Gastrocnemius medialis (tissue), 4 donors: ENCODE results near the gene RBM10. TPM values are rescaled to one million over a fixed set of nuclear protein-coding genes. Genes with fewer than 3 reads are reported as not detected.

Source experiments
- ATAC-seq, 2 donors: fragments of 150-250 bp; one replicate each; pipeline ENCODE4 v1.9.1; 2016
- DNase-seq, 2 donors: peaks; one replicate each; pipeline ENCODE4 v3.0.0-alpha.2; 2019
- H3K27ac ChIP-seq, 4 donors: fragments of 200-600 bp; sonication (generic); 1 replicate in 1 of 4; 2 replicates in 3 of 4; pipeline ENCODE4 v1.5.1; 2016 to 2018; ENCODE audit warnings: mild to moderate bottlenecking in 2 of 4, moderate library complexity in 1 of 4
- H3K27me3 ChIP-seq, 3 donors: fragments of 200-600 bp; sonication (generic) in 2 of 3; 1 replicate in 1 of 3; 2 replicates in 2 of 3; pipeline versions ENCODE4 v1.5.1 to v1.6.0; 2016 to 2019; ENCODE audit warnings: mild to moderate bottlenecking in 1 of 3, moderate library complexity in 1 of 3
- H3K36me3 ChIP-seq, 2 donors: fragments of 200-600 bp; sonication (generic) in 1 of 2; one replicate each; pipeline ENCODE4 v1.5.1; 2017 to 2018
- H3K4me1 ChIP-seq, 2 donors: fragments of 200-600 bp; sonication (generic) in 1 of 2; one replicate each; pipeline ENCODE4 v1.5.1; 2016 to 2017; ENCODE audit warnings: mild to moderate bottlenecking in 2 of 2
- H3K4me3 ChIP-seq, 4 donors: fragments of 200-600 bp; sonication (generic) in 3 of 4; 1 replicate in 1 of 4; 2 replicates in 3 of 4; pipeline ENCODE4 v1.5.1; 2016 to 2019; ENCODE audit warnings: mild to moderate bottlenecking in 2 of 4
- H3K9me3 ChIP-seq, 3 donors: fragments of 200-600 bp; sonication (generic) in 2 of 3; 1 replicate in 1 of 3; 2 replicates in 2 of 3; pipeline ENCODE4 v1.5.1; 2016 to 2019
- CTCF ChIP-seq, 5 experiments: fragments of 450-650 bp in 3 of 5; fragments of 200-600 bp in 2 of 5; sonication (generic) in 2 of 5; IDR thresholded peaks in 4 of 5; conservative IDR thresholded peaks in 1 of 5; 1 replicate in 4 of 5; 2 replicates in 1 of 5; pipeline ENCODE4 v1.5.1; 2016 to 2019; ENCODE audit warnings: antibody characterized with exemption in 5 of 5, mild to moderate bottlenecking in 3 of 5, moderate library complexity in 3 of 5
- POLR2A ChIP-seq, 2 donors: fragments of 450-650 bp; IDR thresholded peaks; one replicate each; pipeline ENCODE4 v1.6.1; 2017; ENCODE audit warnings: antibody characterized with exemption in 2 of 2, mild to moderate bottlenecking in 2 of 2, moderate library complexity in 2 of 2
- in situ Hi-C, 4 donors: fragments of 200-750 bp; cut with MboI; loops; one replicate each; pipeline versions ENCODE4 v1.15.0 to v1.8.0; 2017; ENCODE audit warnings: low sequenced_read_pairs in 4 of 4
- intact Hi-C: fragments of 100-400 bp; cut with DNase I; formaldehyde crosslinking; loops from one replicate; pipeline ENCODE4 v1.15.1; 2023; ENCODE audit warnings: low total_unique reads
- total RNA-seq, 4 donors: library from RNA; depleted of rRNA; stranded (reverse); fragments of >200 nt; gene quantifications; one replicate each; pipeline versions ENCODE4 v1.1.0 to v1.2.3, GENCODE V29; 2016

RBM10 gene
- total RNA-seq, 4 donors from 2014 or later, result 18.7 to 49.3 (median 23.5) TPM

- intact Hi-C loops, result no loop called here
- ATAC-seq, result peak; percentile 94
- Histone ChIP-seq H3K9me3 (no peaks in the 10 kb centered on the region), H3K4me3 (no peak overlapping the region), H3K27me3 (no peaks in the 10 kb centered on the region), H3K36me3 (peaks cover 6 to 100% of the 10 kb centered on the region in 2 donors), H3K27ac (peak overlapping the region; percentile 74 to 84 (median 80)), H3K4me1 (peaks cover 0 to 5% of the 10 kb centered on the region in 2 donors)
- in situ Hi-C loops, result loop anchor here in 2 of 4 donors (25.0 kb wide), 2 partner anchors 303 to 328 kb away; no protein-coding TSS in a partner anchor
- peak; percentile 61 to 80 for DNase-seq
- TF ChIP-seq CTCF (IDR thresholded peaks at IDR 0.05 in 4 of 5, conservative IDR thresholded peaks at IDR 0.05 in 1 of 5), result no peak
- TF ChIP-seq POLR2A (IDR thresholded peaks at IDR 0.05), result no peak
These were observed 64.7 kb downstream of the RBM10 start for GRCh38 chrX:47209508-47210238.

- no peak overlapping the region for H3K4me3 ChIP-seq
- H3K9me3 ChIP-seq, result no peaks in the 10 kb centered on the region
- intact Hi-C loops, result no loop called here
- ATAC-seq (no peak), DNase-seq (no peak)
- no peaks in the 10 kb centered on the region for H3K27me3 ChIP-seq
- H3K4me1 ChIP-seq, result peaks cover 0 to 5% of the 10 kb centered on the region in 2 donors
- H3K27ac ChIP-seq, result peak overlapping the region; percentile 28 to 84 (median 77)
- in situ Hi-C loops, result loop anchor here in 2 of 4 donors (25.0 kb wide), 2 partner anchors 301 to 326 kb away; no protein-coding TSS in a partner anchor
- no peak for TF ChIP-seq CTCF (IDR thresholded peaks at IDR 0.05 in 4 of 5, conservative IDR thresholded peaks at IDR 0.05 in 1 of 5)
- no peak for TF ChIP-seq POLR2A (IDR thresholded peaks at IDR 0.05)
- H3K36me3 ChIP-seq, result peaks cover 6 to 100% of the 10 kb centered on the region in 2 donors
These were observed 65.8 kb downstream of the RBM10 start for GRCh38 chrX:47210661-47211425.

GRCh38 chrX:47212381-47213293 lies 67.6 kb downstream of the RBM10 start:
- no peaks in the 10 kb centered on the region for H3K27me3 ChIP-seq
- intact Hi-C loops, result no loop called here
- peaks cover 7 to 13% of the 10 kb centered on the region in 2 donors for H3K4me1 ChIP-seq
- peak overlapping the region in 1 of 4 donors; percentile 40 for H3K27ac ChIP-seq
- peaks cover 6 to 90% of the 10 kb centered on the region in 2 donors for H3K36me3 ChIP-seq
- ATAC-seq, result no peak
- TF ChIP-seq POLR2A (IDR thresholded peaks at IDR 0.05), result no peak
- no peak for TF ChIP-seq CTCF (IDR thresholded peaks at IDR 0.05 in 4 of 5, conservative IDR thresholded peaks at IDR 0.05 in 1 of 5)
- no peaks in the 10 kb centered on the region for H3K9me3 ChIP-seq
- in situ Hi-C loops, result loop anchor here in 2 of 4 donors (25.0 kb wide), 2 partner anchors 300 to 325 kb away; no protein-coding TSS in a partner anchor
- no peak for DNase-seq
- no peak overlapping the region for H3K4me3 ChIP-seq

- Histone ChIP-seq H3K27me3 (no peaks in the 10 kb centered on the region), H3K36me3 (peaks cover 6 to 71% of the 10 kb centered on the region in 2 donors), H3K27ac (peak overlapping the region in 2 of 4 donors; percentile 37 to 89), H3K9me3 (no peaks in the 10 kb centered on the region), H3K4me1 (peaks cover 8% of the 10 kb centered on the region in 2 donors), H3K4me3 (no peak overlapping the region)
- intact Hi-C loops (loop anchor here (5.0 kb wide), 3 partner anchors 343 to 1953 kb away; no protein-coding TSS in a partner anchor), in situ Hi-C loops (loop anchor here in 2 of 4 donors (25.0 kb wide), 2 partner anchors 298 to 323 kb away; no protein-coding TSS in a partner anchor)
- TF ChIP-seq CTCF (IDR thresholded peaks at IDR 0.05 in 4 of 5, conservative IDR thresholded peaks at IDR 0.05 in 1 of 5), result no peak
- no peak for TF ChIP-seq POLR2A (IDR thresholded peaks at IDR 0.05)
- no peak for DNase-seq
- ATAC-seq, result no peak
These were observed 69.5 kb downstream of the RBM10 start for GRCh38 chrX:47214435-47215077.
